ENCODE data around the gene PMFBP1.
A peak's percentile ranks its signal among the peaks of the same experiment; 100 is the strongest.

The PMFBP1 gene

DNA sequence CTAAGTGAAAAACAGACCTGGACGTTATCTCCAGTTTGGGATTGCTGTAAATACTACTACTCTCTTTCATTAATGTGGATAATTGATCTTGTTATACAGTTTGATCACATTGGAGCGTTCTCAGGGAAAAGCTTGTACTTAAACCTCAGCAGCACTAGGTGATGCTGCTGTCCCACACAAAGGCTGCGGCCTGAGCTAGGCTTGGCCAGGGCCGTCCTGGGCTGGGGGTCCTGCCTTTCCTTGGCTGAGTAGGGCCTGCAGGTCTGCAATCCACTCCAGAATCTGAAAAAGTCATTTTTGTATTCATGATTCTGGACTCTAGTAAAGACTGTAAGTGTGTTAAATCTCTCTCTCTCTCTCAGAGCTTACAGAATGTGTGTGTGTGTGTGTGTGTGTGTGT lies 23.7 kb upstream of the PMFBP1 start:
- peak; percentile 13 for DNase-seq (ENCODE audit: extremely low spot score)
- TF ChIP-seq FOXM1 (IDR thresholded peaks at IDR 0.05; ENCODE audit: borderline replicate concordance) (no peak), CTBP1 (IDR thresholded peaks at IDR 0.05; ENCODE audit: borderline replicate concordance) (no peak), ZNF384 (IDR thresholded peaks at IDR 0.05) (no peak), TARDBP (IDR thresholded peaks at IDR 0.05) (no peak), NFRKB (IDR thresholded peaks at IDR 0.05) (no peak), L3MBTL2 (conservative IDR thresholded peaks at IDR 0.05) (no peak), HDGF (IDR thresholded peaks at IDR 0.05; ENCODE audit: borderline replicate concordance) (no peak), SUZ12 (IDR thresholded peaks at IDR 0.05) (no peak), SP1 (IDR thresholded peaks at IDR 0.05) (no peak), ELF4 (IDR thresholded peaks at IDR 0.05) (no peak), FOXK2 (IDR thresholded peaks at IDR 0.05) (no peak), LEF1 (IDR thresholded peaks at IDR 0.05; ENCODE audit: borderline replicate concordance) (no peak), FOXA1 (IDR thresholded peaks at IDR 0.05) (no peak), ARNT (IDR thresholded peaks at IDR 0.05) (no peak), BHLHE40 (IDR thresholded peaks at IDR 0.05; ENCODE audit: borderline replicate concordance) (no peak)
- TF ChIP-seq, protein P1, sequence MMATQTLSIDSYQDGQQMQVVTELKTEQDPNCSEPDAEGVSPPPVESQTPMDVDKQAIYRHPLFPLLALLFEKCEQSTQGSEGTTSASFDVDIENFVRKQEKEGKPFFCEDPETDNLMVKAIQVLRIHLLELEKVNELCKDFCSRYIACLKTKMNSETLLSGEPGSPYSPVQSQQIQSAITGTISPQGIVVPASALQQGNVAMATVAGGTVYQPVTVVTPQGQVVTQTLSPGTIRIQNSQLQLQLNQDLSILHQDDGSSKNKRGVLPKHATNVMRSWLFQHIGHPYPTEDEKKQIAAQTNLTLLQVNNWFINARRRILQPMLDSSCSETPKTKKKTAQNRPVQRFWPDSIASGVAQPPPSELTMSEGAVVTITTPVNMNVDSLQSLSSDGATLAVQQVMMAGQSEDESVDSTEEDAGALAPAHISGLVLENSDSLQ (IDR thresholded peaks at IDR 0.05): no peak
- CTCF ChIA-PET: interaction anchor here (0.8 kb wide), 2 partner anchors 9 to 13 kb away, joined by 4 to 5 read pairs; no protein-coding TSS in a partner anchor
- POLR2A ChIA-PET: no interaction called here

DNA sequence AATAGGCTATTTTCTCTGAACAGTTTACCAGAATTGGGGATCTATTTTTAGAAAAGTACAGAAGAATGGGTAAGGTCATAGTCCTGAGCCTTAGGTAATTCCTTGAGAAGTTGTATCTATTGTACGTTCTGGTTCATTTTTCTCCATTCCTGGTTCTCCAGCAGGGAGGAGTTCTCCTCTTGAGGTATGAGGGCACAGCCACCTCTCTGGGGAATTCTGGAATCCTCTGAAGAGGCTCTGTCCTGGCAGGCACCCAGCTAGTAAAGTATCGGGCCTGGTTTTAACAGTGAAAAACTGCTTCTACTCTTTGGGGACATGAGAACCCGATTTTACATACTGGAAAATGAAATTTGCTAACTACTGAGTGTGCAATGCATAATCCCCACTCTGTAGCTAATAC lies 19.6 kb upstream of the PMFBP1 start:
- ChIA-PET CTCF (no interaction called here), POLR2A (no interaction called here)
- no peak for DNase-seq (ENCODE audit: extremely low spot score)
- TF ChIP-seq SUZ12 (IDR thresholded peaks at IDR 0.05) (no peak), HDGF (IDR thresholded peaks at IDR 0.05; ENCODE audit: borderline replicate concordance) (no peak), TARDBP (IDR thresholded peaks at IDR 0.05) (no peak), ARNT (IDR thresholded peaks at IDR 0.05) (no peak)
- TF ChIP-seq, protein P1 (IDR thresholded peaks at IDR 0.05): no peak

- CTCF ChIA-PET: no interaction called here
- no peak for TF ChIP-seq FOXK2 (IDR thresholded peaks at IDR 0.05)
- TF ChIP-seq CTBP1 (IDR thresholded peaks at IDR 0.05; ENCODE audit: borderline replicate concordance): no peak
- no peak for TF ChIP-seq TARDBP (IDR thresholded peaks at IDR 0.05)
- TF ChIP-seq ZNF384 (IDR thresholded peaks at IDR 0.05): no peak
- TF ChIP-seq LEF1 (IDR thresholded peaks at IDR 0.05; ENCODE audit: borderline replicate concordance): no peak
- TF ChIP-seq, protein P1 (IDR thresholded peaks at IDR 0.05): no peak
- TF ChIP-seq L3MBTL2 (conservative IDR thresholded peaks at IDR 0.05): no peak
- TF ChIP-seq NFRKB (IDR thresholded peaks at IDR 0.05): no peak
- TF ChIP-seq FOXA1 (IDR thresholded peaks at IDR 0.05): no peak
- TF ChIP-seq ARNT (IDR thresholded peaks at IDR 0.05): no peak
- no peak for TF ChIP-seq BHLHE40 (IDR thresholded peaks at IDR 0.05; ENCODE audit: borderline replicate concordance)
These were observed 18.0 kb upstream of the PMFBP1 start for GRCh38 chr16:72189865-72190371.

GRCh38 chr16:72188541-72188940 lies 16.6 kb upstream of the PMFBP1 start:
- TF ChIP-seq TARDBP (IDR thresholded peaks at IDR 0.05): no peak
- TF ChIP-seq FOXK2 (IDR thresholded peaks at IDR 0.05): no peak
- no peak for TF ChIP-seq FOXA1 (IDR thresholded peaks at IDR 0.05)
- TF ChIP-seq, protein P1 (IDR thresholded peaks at IDR 0.05): no peak
- TF ChIP-seq CTBP1 (IDR thresholded peaks at IDR 0.05; ENCODE audit: borderline replicate concordance): no peak
- no peak for TF ChIP-seq LEF1 (IDR thresholded peaks at IDR 0.05; ENCODE audit: borderline replicate concordance)
- no peak for TF ChIP-seq SP1 (IDR thresholded peaks at IDR 0.05)
- no peak for TF ChIP-seq BHLHE40 (IDR thresholded peaks at IDR 0.05; ENCODE audit: borderline replicate concordance)
- no peak for TF ChIP-seq L3MBTL2 (conservative IDR thresholded peaks at IDR 0.05)
- TF ChIP-seq HDGF (IDR thresholded peaks at IDR 0.05; ENCODE audit: borderline replicate concordance): no peak
- TF ChIP-seq NFRKB (IDR thresholded peaks at IDR 0.05): no peak
- TF ChIP-seq SUZ12 (IDR thresholded peaks at IDR 0.05): no peak
- TF ChIP-seq ZNF384 (IDR thresholded peaks at IDR 0.05): no peak
- DNase-seq (ENCODE audit: extremely low spot score): no peak
- ChIA-PET CTCF (no interaction called here), POLR2A (no interaction called here)

More at GRCh38 chr16:72189865-72190371, 18.0 kb upstream of the PMFBP1 start:
- DNase-seq (ENCODE audit: extremely low spot score): no peak
- POLR2A ChIA-PET: no interaction called here

- no peak for DNase-seq (ENCODE audit: extremely low spot score)
- ChIA-PET CTCF (no interaction called here), POLR2A (no interaction called here)
- TF ChIP-seq L3MBTL2 (conservative IDR thresholded peaks at IDR 0.05) (no peak), TARDBP (IDR thresholded peaks at IDR 0.05) (no peak), CTBP1 (IDR thresholded peaks at IDR 0.05; ENCODE audit: borderline replicate concordance) (no peak), LEF1 (IDR thresholded peaks at IDR 0.05; ENCODE audit: borderline replicate concordance) (no peak), FOXK2 (IDR thresholded peaks at IDR 0.05) (no peak), FOXM1 (IDR thresholded peaks at IDR 0.05; ENCODE audit: borderline replicate concordance) (no peak)
- TF ChIP-seq, protein P1 (IDR thresholded peaks at IDR 0.05): no peak
These were observed 15.6 kb upstream of the PMFBP1 start for GRCh38 chr16:72187551-72187950.
